OCI-LY3 (cell line): Measurements from ENCODE around the gene DNAJC1.

Experiments used
- EZH2phosphoT487 ChIP-seq: fragments of 200-600 bp; shearing (Covaris generic); IDR thresholded peaks from 2 replicates; pipeline ENCODE4 v1.6.1; 2018; ENCODE audit warnings: antibody characterized with exemption, mixed run types, low read depth
- TF ChIP-seq, protein P1 (sequence below): fragments of 200-600, 300-600 bp; sonication (generic); IDR thresholded peaks from 2 replicates; pipeline ENCODE4 v1.5.1; 2014; ENCODE audit warnings: antibody characterized with exemption, low read length, low read depth

DNA sequence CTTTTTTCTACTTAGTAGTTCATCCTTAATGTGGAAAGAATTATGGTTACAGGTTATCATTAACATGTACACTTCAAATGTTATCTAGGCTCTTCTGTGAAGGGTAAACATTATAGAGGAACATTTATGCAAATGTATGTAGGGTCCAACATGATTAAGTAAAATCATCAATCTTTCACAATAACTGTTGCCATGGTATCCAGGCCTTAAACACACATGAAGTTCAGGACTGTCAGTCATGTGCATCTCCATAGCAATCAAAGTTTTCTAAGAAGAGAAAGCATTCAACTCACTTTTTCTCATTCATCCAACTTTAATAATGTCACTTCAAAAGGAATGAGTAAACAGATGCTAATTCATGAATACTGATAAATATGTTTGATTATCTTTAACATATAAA, 83.6 kb downstream of the DNAJC1 start:
- TF ChIP-seq, protein P1, sequence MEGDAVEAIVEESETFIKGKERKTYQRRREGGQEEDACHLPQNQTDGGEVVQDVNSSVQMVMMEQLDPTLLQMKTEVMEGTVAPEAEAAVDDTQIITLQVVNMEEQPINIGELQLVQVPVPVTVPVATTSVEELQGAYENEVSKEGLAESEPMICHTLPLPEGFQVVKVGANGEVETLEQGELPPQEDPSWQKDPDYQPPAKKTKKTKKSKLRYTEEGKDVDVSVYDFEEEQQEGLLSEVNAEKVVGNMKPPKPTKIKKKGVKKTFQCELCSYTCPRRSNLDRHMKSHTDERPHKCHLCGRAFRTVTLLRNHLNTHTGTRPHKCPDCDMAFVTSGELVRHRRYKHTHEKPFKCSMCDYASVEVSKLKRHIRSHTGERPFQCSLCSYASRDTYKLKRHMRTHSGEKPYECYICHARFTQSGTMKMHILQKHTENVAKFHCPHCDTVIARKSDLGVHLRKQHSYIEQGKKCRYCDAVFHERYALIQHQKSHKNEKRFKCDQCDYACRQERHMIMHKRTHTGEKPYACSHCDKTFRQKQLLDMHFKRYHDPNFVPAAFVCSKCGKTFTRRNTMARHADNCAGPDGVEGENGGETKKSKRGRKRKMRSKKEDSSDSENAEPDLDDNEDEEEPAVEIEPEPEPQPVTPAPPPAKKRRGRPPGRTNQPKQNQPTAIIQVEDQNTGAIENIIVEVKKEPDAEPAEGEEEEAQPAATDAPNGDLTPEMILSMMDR = no peak
- no peak for TF ChIP-seq EZH2phosphoT487
